MCF 10A (cell line): ENCODE measurements around the gene TRMT6. TPM values are rescaled to one million over a fixed set of nuclear protein-coding genes. Genes with fewer than 3 reads are reported as not detected.

ENCODE experiments used
- BruUV-seq: library from RNA; stranded (reverse); fragments of 400-500 nt; replicated peaks from 2 replicates; lab custom pipeline; 2021; lab: Mats Ljungman, UMichigan
- CTCF ChIA-PET: fragments of 300-600 bp; sonication (Branson Sonifier 250); formaldehyde crosslinking; extraction: SDS; loops from one replicate; lab custom pipeline; 2021; ENCODE audit warnings: antibody characterized with exemption, inconsistent platforms; lab: Yijun Ruan, JAX
- POLR2A ChIA-PET: fragments of 300-600, 350-650 bp; sonication (Branson Sonifier 250); formaldehyde crosslinking; extraction: SDS; loops from one replicate; lab custom pipeline; 2020; ENCODE audit warnings: antibody characterized with exemption, inconsistent platforms; lab: Yijun Ruan, JAX
- DNase-seq: peaks from one replicate; pipeline ENCODE4 v3.0.0-alpha.2; 2018; ENCODE audit not compliant: unreplicated experiment
- H3K27ac Mint-ChIP-seq: one replicate; pipeline ENCODE4 v1.8.0; 2022; ENCODE audit warnings: mild to moderate bottlenecking, low read depth, mixed read lengths; ENCODE audit not compliant: unreplicated experiment
- H3K27me3 Mint-ChIP-seq: one replicate; pipeline ENCODE4 v1.8.0; 2022; ENCODE audit warnings: mixed read lengths; ENCODE audit not compliant: insufficient read depth, unreplicated experiment
- H3K36me3 Mint-ChIP-seq: one replicate; pipeline ENCODE4 v1.8.0; 2022; ENCODE audit warnings: mild to moderate bottlenecking, moderate library complexity, mixed read lengths; ENCODE audit not compliant: insufficient read depth, unreplicated experiment
- H3K4me1 Mint-ChIP-seq: one replicate; pipeline ENCODE4 v1.8.0; 2022; ENCODE audit warnings: mixed read lengths; ENCODE audit not compliant: insufficient read depth, unreplicated experiment
- H3K4me3 Mint-ChIP-seq: one replicate; pipeline ENCODE4 v1.8.0; 2022; ENCODE audit warnings: mild to moderate bottlenecking, moderate library complexity, mixed read lengths; ENCODE audit not compliant: unreplicated experiment
- H3K9me3 Mint-ChIP-seq: one replicate; pipeline ENCODE4 v1.8.0; 2022; ENCODE audit warnings: mixed read lengths; ENCODE audit not compliant: unreplicated experiment
- CTCF ChIP-seq: fragments of 200-600 bp; IDR thresholded peaks from one replicate; pipeline ENCODE4 v1.8.0; 2022; ENCODE audit warnings: antibody characterized with exemption, mild to moderate bottlenecking; ENCODE audit not compliant: unreplicated experiment
- intact Hi-C: fragments of 100-400 bp; cut with micrococcal nuclease; formaldehyde crosslinking; loops from 2 replicates; pipeline ENCODE4 v1.14.1; 2022
- total RNA-seq: library from RNA; stranded (reverse); gene quantifications from 2 replicates; pipeline ENCODE4 v1.2.3, GENCODE V29; 2022

TRMT6 gene
- total RNA-seq, 1 experiment from 2014 or later, result 44.9 TPM

GRCh38 chr20:5900908-5901307 lies 49.4 kb downstream of the TRMT6 start:
- peaks cover 6% of the 10 kb centered on the region for H3K4me1 Mint-ChIP-seq
- ChIA-PET CTCF (no interaction called here), POLR2A (interaction anchor here (0.7 to 1.2 kb wide), 3 partner anchors 11 to 19 kb away, joined by 3 read pairs; no protein-coding TSS in a partner anchor)
- no TSS peak for BruUV-seq
- TF ChIP-seq CTCF, result no peak
- H3K27me3 Mint-ChIP-seq, result peaks cover 12% of the 10 kb centered on the region
- no peak overlapping the region for H3K4me3 Mint-ChIP-seq
- no peak overlapping the region for H3K27ac Mint-ChIP-seq
- DNase-seq, result no peak
- peaks cover 13% of the 10 kb centered on the region for H3K9me3 Mint-ChIP-seq
- intact Hi-C loops, result no loop called here
- no peaks in the 10 kb centered on the region for H3K36me3 Mint-ChIP-seq

- peaks cover 18% of the 10 kb centered on the region for H3K4me1 Mint-ChIP-seq
- ChIA-PET CTCF (no interaction called here), POLR2A (interaction anchor here (0.6 kb wide), 1 partner anchor 55 kb away, joined by 4 read pairs; no protein-coding TSS in a partner anchor)
- DNase-seq, result no peak
- H3K27ac Mint-ChIP-seq, result no peak overlapping the region
- peaks cover 12% of the 10 kb centered on the region for H3K27me3 Mint-ChIP-seq
- no peak overlapping the region for H3K4me3 Mint-ChIP-seq
- H3K36me3 Mint-ChIP-seq, result no peaks in the 10 kb centered on the region
- intact Hi-C loops, result no loop called here
- no peak for TF ChIP-seq CTCF
- no TSS peak for BruUV-seq
- peaks cover 13% of the 10 kb centered on the region for H3K9me3 Mint-ChIP-seq
Measured at GRCh38 chr20:5899444-5899843, 50.9 kb downstream of the TRMT6 start.

- no peaks in the 10 kb centered on the region for H3K36me3 Mint-ChIP-seq
- no peak for TF ChIP-seq CTCF
- ChIA-PET CTCF (interaction anchor here (0.8 kb wide), 1 partner anchor 108 kb away, joined by 3 read pairs; no protein-coding TSS in a partner anchor), POLR2A (interaction anchor here (0.9 kb wide), 1 partner anchor 17 kb away, joined by 3 read pairs; no protein-coding TSS in a partner anchor)
- BruUV-seq, result no TSS peak
- H3K4me3 Mint-ChIP-seq, result no peak overlapping the region
- no peak overlapping the region for H3K27ac Mint-ChIP-seq
- intact Hi-C loops, result no loop called here
- H3K27me3 Mint-ChIP-seq, result peaks cover 12% of the 10 kb centered on the region
- DNase-seq, result peak; percentile 71
- H3K4me1 Mint-ChIP-seq, result peaks cover 23% of the 10 kb centered on the region
- peaks cover 13% of the 10 kb centered on the region for H3K9me3 Mint-ChIP-seq
Measured at GRCh38 chr20:5895626-5896025, 54.7 kb downstream of the TRMT6 start.

GRCh38 chr20:5893621-5894020 lies 56.7 kb downstream of the TRMT6 start:
- BruUV-seq, result no TSS peak
- TF ChIP-seq CTCF, result no peak
- no peak overlapping the region for H3K4me3 Mint-ChIP-seq
- no peaks in the 10 kb centered on the region for H3K36me3 Mint-ChIP-seq
- peaks cover 23% of the 10 kb centered on the region for H3K4me1 Mint-ChIP-seq
- POLR2A ChIA-PET, result interaction anchor here (0.6 to 1.6 kb wide), 3 partner anchors 34 to 359 kb away, joined by 3 to 4 read pairs (median 3); partner anchors contain the start of gene SHLD1
- no peak for DNase-seq
- H3K27ac Mint-ChIP-seq, result no peak overlapping the region
- peaks cover 12% of the 10 kb centered on the region for H3K27me3 Mint-ChIP-seq
- intact Hi-C loops, result no loop called here
- H3K9me3 Mint-ChIP-seq, result peaks cover 13% of the 10 kb centered on the region
- CTCF ChIA-PET, result interaction anchor here (0.6 kb wide), 1 partner anchor 98 kb away, joined by 7 read pairs; no protein-coding TSS in a partner anchor
